GM12864 (cell line): Measurements from ENCODE around the gene HHEX.
A peak's percentile ranks its signal among the peaks of the same experiment; 100 is the strongest.

Experiments
- DNase-seq: peaks from one replicate; pipeline ENCODE4 v3.0.0-alpha.2; 2011; ENCODE audit warnings: low read depth
- H3K4me3 ChIP-seq: 2 replicates; pipeline ENCODE4 v1.5.1; 2011; ENCODE audit warnings: mild to moderate bottlenecking, low read depth, low read length, control low read depth
- CTCF ChIP-seq: IDR thresholded peaks from 2 replicates; pipeline ENCODE4 v1.5.1; 2011; ENCODE audit warnings: low read depth, mild to moderate bottlenecking, moderate library complexity, low read length, control low read depth, inconsistent platforms; ENCODE audit errors: missing control alignments

The HHEX gene

GRCh38 chr10:92692697-92693533 lies 3.2 kb downstream of the HHEX start:
- TF ChIP-seq CTCF, result no peak
- no peak overlapping the region for H3K4me3 ChIP-seq
- no peak for DNase-seq

GRCh38 chr10:92693534-92693893 lies 3.8 kb downstream of the HHEX start:
- no peak overlapping the region for H3K4me3 ChIP-seq
- DNase-seq, result no peak
- TF ChIP-seq CTCF, result no peak

- DNase-seq, result no peak
- TF ChIP-seq CTCF, result no peak
- H3K4me3 ChIP-seq, result no peak overlapping the region
Measured at GRCh38 chr10:92695679-92696605, 6.2 kb downstream of the HHEX start.

GRCh38 chr10:92696606-92697383 lies 7.0 kb downstream of the HHEX start:
- no peak overlapping the region for H3K4me3 ChIP-seq
- DNase-seq, result no peak
- TF ChIP-seq CTCF, result no peak

GRCh38 chr10:92697663-92698511 lies 8.1 kb downstream of the HHEX start:
- TF ChIP-seq CTCF, result no peak
- no peak for DNase-seq
- no peak overlapping the region for H3K4me3 ChIP-seq

- TF ChIP-seq CTCF, result no peak
- no peak for DNase-seq
Measured at GRCh38 chr10:92699193-92699517, 9.4 kb downstream of the HHEX start.

More at GRCh38 chr10:92699193-92699517, 9.4 kb downstream of the HHEX start:
- H3K4me3 ChIP-seq, result peak overlapping the region; percentile 24; the same call in 1 of the 2 replicates
